GM12878 (cell line): ENCODE data around the gene NKD2. TPM values are rescaled to one million over a fixed set of nuclear protein-coding genes. Genes with fewer than 3 reads are reported as not detected.

Experiments used
- ATAC-seq: fragments of 200-7000 bp; cut with Tn5 transposase; 3 replicates; pipeline ENCODE4 v1.9.1; 2020; ENCODE audit warnings: mild to moderate bottlenecking, moderate library complexity
- BruUV-seq: library from RNA; stranded (reverse); fragments of 400-500 nt; replicated peaks from 2 replicates; lab custom pipeline; 2021; lab: Mats Ljungman, UMichigan
- CTCF ChIA-PET: fragments of 300-600 bp; sonication (Branson Sonifier 250); formaldehyde crosslinking; extraction: SDS; loops from one replicate; lab custom pipeline; 2021; ENCODE audit warnings: inconsistent platforms; lab: Yijun Ruan, JAX
- POLR2A ChIA-PET: fragments of 350-600 bp; formaldehyde crosslinking; extraction: SDS; loops from one replicate; lab custom pipeline; 2021; ENCODE audit warnings: inconsistent platforms; lab: Charles Lee
- RAD21 ChIA-PET: fragments of 300-600 bp; sonication (Branson Sonifier 250); formaldehyde crosslinking; loops from one replicate; lab custom pipeline; 2023; ENCODE audit warnings: antibody characterized with exemption; ENCODE audit not compliant: unreplicated experiment; lab: Charles Lee
- SMC1A ChIA-PET: fragments of 300-600 bp; sonication (Branson Sonifier 250); formaldehyde crosslinking; loops from one replicate; lab custom pipeline; 2023; ENCODE audit not compliant: unreplicated experiment, uncharacterized antibody; lab: Charles Lee
- DNase-seq: peaks from one replicate; pipeline ENCODE4 v3.0.0-alpha.2; 2011; ENCODE audit warnings: low read depth, low spot score
- FAIRE-seq: peaks from 3 replicates; lab custom pipeline; 2011; peaks lifted over from hg19 to GRCh38; lab: Jason Lieb, UNC
- H2AFZ ChIP-seq: 2 replicates; pipeline ENCODE4 v1.6.0; 2011; ENCODE audit warnings: low read depth, low read length, control low read depth; ENCODE audit not compliant: control insufficient read depth
- H3K27ac ChIP-seq: 2 replicates; pipeline ENCODE4 v1.5.1; 2011; ENCODE audit warnings: control low read depth; ENCODE audit not compliant: control insufficient read depth, insufficient read depth
- H3K27me3 ChIP-seq, 2 experiments: replicated peaks in 1 of 2; 2 replicates each; pipeline versions ENCODE4 v1.6.0 to v1.6.1; 2011; ENCODE audit warnings: low read length in 1 of 2; ENCODE audit not compliant: control insufficient read depth in 2 of 2, insufficient read depth in 2 of 2
- H3K36me3 ChIP-seq, 2 experiments: 2 replicates each; pipeline ENCODE4 v1.5.1; 2011; ENCODE audit warnings: low read length in 1 of 2; ENCODE audit not compliant: control insufficient read depth in 2 of 2, insufficient read depth in 2 of 2
- H3K4me1 ChIP-seq: 2 replicates; pipeline ENCODE4 v1.6.1; 2011; ENCODE audit warnings: mild to moderate bottlenecking, low read length, moderate library complexity, mixed read lengths; ENCODE audit not compliant: control insufficient read depth, insufficient read depth
- H3K4me2 ChIP-seq: 2 replicates; pipeline ENCODE4 v1.6.0; 2011; ENCODE audit warnings: control low read depth; ENCODE audit not compliant: control insufficient read depth, insufficient read depth
- H3K4me3 ChIP-seq: fragments of 200-600 bp; sonication (generic); 2 replicates; pipeline ENCODE4 v1.5.1; 2016
- H3K79me2 ChIP-seq: 2 replicates; pipeline ENCODE4 v1.6.0; 2011; ENCODE audit warnings: low read length; ENCODE audit not compliant: control insufficient read depth, insufficient read depth
- H3K9ac ChIP-seq: 2 replicates; pipeline ENCODE4 v1.8.0; 2011; ENCODE audit warnings: low read length, control low read depth, mixed read lengths; ENCODE audit not compliant: control insufficient read depth, insufficient read depth
- H3K9me3 ChIP-seq: replicated peaks from 3 replicates; pipeline ENCODE4 v1.5.1; 2011; ENCODE audit warnings: mild to moderate bottlenecking, low read length; ENCODE audit not compliant: control insufficient read depth, insufficient read depth
- H4K20me1 ChIP-seq: 2 replicates; pipeline ENCODE4 v1.6.0; 2011; ENCODE audit not compliant: control insufficient read depth, insufficient read depth
- BMI1 ChIP-seq: fragments of 450-650 bp; IDR thresholded peaks from 2 replicates; pipeline ENCODE4 v1.6.1; 2016; ENCODE audit warnings: mild to moderate bottlenecking, moderate library complexity, borderline replicate concordance
- EGR1 ChIP-seq, 2 experiments: IDR thresholded peaks; 1 replicate in 1 of 2; 2 replicates in 1 of 2; pipeline ENCODE4 v1.6.1; 2011 to 2012; ENCODE audit warnings: low read depth in 2 of 2, low read length in 2 of 2, borderline replicate concordance in 1 of 2, mild to moderate bottlenecking in 1 of 2, moderate library complexity in 1 of 2
- EP300 ChIP-seq, 2 experiments: fragments of 150-350 bp in 1 of 2; IDR thresholded peaks; 2 replicates each; pipeline ENCODE4 v1.6.1; 2011 to 2012; ENCODE audit warnings: low read depth in 2 of 2, low read length in 2 of 2, borderline replicate concordance in 1 of 2, improper control_type of control experiment in 1 of 2, inconsistent platforms in 1 of 2; ENCODE audit not compliant: control insufficient read depth in 1 of 2
- GATAD2B ChIP-seq: fragments of 450-650 bp; conservative IDR thresholded peaks from 2 replicates; pipeline ENCODE4 v1.6.1; 2017; ENCODE audit warnings: low read depth, mild to moderate bottlenecking, moderate library complexity
- REST ChIP-seq: IDR thresholded peaks from 2 replicates; pipeline ENCODE4 v1.6.1; 2012; ENCODE audit warnings: mild to moderate bottlenecking, low read depth, low read length
- SMARCA5 ChIP-seq: fragments of 450-650 bp; IDR thresholded peaks from 2 replicates; pipeline ENCODE4 v1.6.1; 2017; ENCODE audit warnings: mild to moderate bottlenecking
- SRF ChIP-seq, 2 experiments: IDR thresholded peaks; 2 replicates each; pipeline ENCODE4 v1.6.1; 2011; ENCODE audit warnings: low read depth in 2 of 2, low read length in 2 of 2, mild to moderate bottlenecking in 1 of 2, moderate library complexity in 1 of 2
- SUZ12 ChIP-seq: fragments of 200-600 bp; sonication (generic); IDR thresholded peaks from one replicate; pipeline ENCODE4 v1.6.1; 2018; ENCODE audit warnings: antibody characterized with exemption, mild to moderate bottlenecking; ENCODE audit not compliant: unreplicated experiment
- ZNF622 ChIP-seq: fragments of 450-650 bp; IDR thresholded peaks from 2 replicates; pipeline ENCODE4 v1.6.1; 2017; ENCODE audit warnings: mild to moderate bottlenecking, inconsistent platforms
- ZNF687 ChIP-seq: fragments of 450-650 bp; IDR thresholded peaks from 2 replicates; pipeline ENCODE4 v1.6.1; 2017; ENCODE audit warnings: mild to moderate bottlenecking, moderate library complexity
- WGBS: methylation state at CpG from one replicate; pipeline ENCODE4 v1.1.6; 2016; ENCODE audit warnings: low lambda C conversion rate; ENCODE audit not compliant: insufficient replicate concordance, insufficient coverage; ENCODE audit errors: missing lambda C conversion rate; 5-methylcytosine and 5-hydroxymethylcytosine counted together
- in situ Hi-C: fragments of 300-500 bp; cut with MboI; formaldehyde crosslinking; loops from 9 replicates; pipeline ENCODE4 v1.14.3; 2018; ENCODE audit warnings: mixed read lengths
- intact Hi-C: fragments of 100-400 bp; cut with micrococcal nuclease; formaldehyde crosslinking; loops from one replicate; pipeline ENCODE4 v1.14.2; 2022; ENCODE audit not compliant: unreplicated experiment
- polyA plus RNA-seq, 11 experiments: library from polyadenylated mRNA; depleted of rRNA in 4 of 11; unstranded in 6 of 11; stranded (reverse) in 5 of 11; fragments of >200 nt; fragmentation: Nextera tagmentation in 4 of 11; fragmentation: Illumina TruSeq in 1 of 11; extraction: Ambion mirVana in 4 of 11; extraction: Trizol in 1 of 11; gene quantifications; 1 replicate in 1 of 11; 2 replicates in 10 of 11; pipeline versions ENCODE4 v1.2.1 to v1.2.3, GENCODE V29; 2011 to 2016; ENCODE audit warnings: inconsistent platforms in 2 of 11, missing spikeins in 2 of 11, low read depth in 1 of 11
- total RNA-seq, 4 experiments: library from RNA; depleted of rRNA in 3 of 4; stranded (reverse); fragments of >200 nt in 3 of 4; fragmentation: Illumina TruSeq in 1 of 4; extraction: Trizol in 1 of 4; gene quantifications; 2 replicates each; pipeline versions ENCODE4 v1.2.1 to v1.2.3, GENCODE V29; 2013 to 2021
- TF ChIP-seq, protein P1 (sequence below): IDR thresholded peaks from 2 replicates; pipeline ENCODE4 v1.6.1; 2011; ENCODE audit warnings: borderline replicate concordance, low read depth, mild to moderate bottlenecking, moderate library complexity, low read length; ENCODE audit not compliant: insufficient read depth, poor library complexity, severe bottlenecking

Gene NKD2
- total and polyA plus RNA-seq, 10 of the 15 experiments (the other 5 are each of a cell fraction or from before 2014, with no cell fraction given) = 0.20 to 0.83 (median 0.26) TPM; not detected in 7

- Histone ChIP-seq H3K27ac (no peak overlapping the region), H3K27me3 (no peaks in the 10 kb centered on the region), H3K9ac (no peak overlapping the region), H3K9me3 (no peaks in the 10 kb centered on the region), H3K4me3 (no peak overlapping the region), H3K36me3 (no peaks in the 10 kb centered on the region; a peak in 1 of 4 replicates), H3K4me1 (no peaks in the 10 kb centered on the region), H2AFZ (no peak overlapping the region), H3K79me2 (no peaks in the 10 kb centered on the region), H3K4me2 (no peak overlapping the region), H4K20me1 (no peaks in the 10 kb centered on the region)
- RAD21 ChIA-PET = no interaction called here
- intact Hi-C loops = no loop called here
- SMC1A ChIA-PET = no interaction called here
- BruUV-seq = no TSS peak
- POLR2A ChIA-PET = no interaction called here
- CTCF ChIA-PET = no interaction called here
- FAIRE-seq = no peak
- ATAC-seq = no peak
- DNase-seq = no peak
- in situ Hi-C loops = no loop called here
- WGBS = 54% methylated on average over 34 of the region's 36 CpGs
- TF ChIP-seq ZNF622 (no peak), EGR1 (IDR thresholded peaks at IDR 0.05; ENCODE audit: borderline replicate concordance in 1 of 2, low read depth in 2 of 2, low read length in 2 of 2) (no peak), ZNF687 (no peak), EP300 (IDR thresholded peaks at IDR 0.05; ENCODE audit: borderline replicate concordance in 1 of 2, control insufficient read depth in 1 of 2, low read depth in 2 of 2, low read length in 2 of 2) (no peak), SUZ12 (no peak), REST (no peak), SMARCA5 (no peak), GATAD2B (no peak), SRF (IDR thresholded peaks at IDR 0.05; ENCODE audit: low read depth in 2 of 2, low read length in 2 of 2) (no peak), BMI1 (no peak)
- TF ChIP-seq, protein P1, sequence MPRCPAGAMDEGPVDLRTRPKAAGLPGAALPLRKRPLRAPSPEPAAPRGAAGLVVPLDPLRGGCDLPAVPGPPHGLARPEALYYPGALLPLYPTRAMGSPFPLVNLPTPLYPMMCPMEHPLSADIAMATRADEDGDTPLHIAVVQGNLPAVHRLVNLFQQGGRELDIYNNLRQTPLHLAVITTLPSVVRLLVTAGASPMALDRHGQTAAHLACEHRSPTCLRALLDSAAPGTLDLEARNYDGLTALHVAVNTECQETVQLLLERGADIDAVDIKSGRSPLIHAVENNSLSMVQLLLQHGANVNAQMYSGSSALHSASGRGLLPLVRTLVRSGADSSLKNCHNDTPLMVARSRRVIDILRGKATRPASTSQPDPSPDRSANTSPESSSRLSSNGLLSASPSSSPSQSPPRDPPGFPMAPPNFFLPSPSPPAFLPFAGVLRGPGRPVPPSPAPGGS = no peak
Measured at GRCh38 chr5:1062761-1063568, 54.4 kb downstream of the NKD2 start.
